Hematopoietic multipotent progenitor cell (in vitro differentiated cells): Measurements from ENCODE around the gene PCGF5. TPM values are rescaled to one million over a fixed set of nuclear protein-coding genes. Genes with fewer than 3 reads are reported as not detected.
"Not testable (repeated sequence)": the region's sequence is repeated elsewhere in the genome, so short reads cannot be mapped to it uniquely, and the experiment has no call there.

Source experiments
- DNase-seq, 3 donors: peaks; one replicate each; pipeline ENCODE4 v3.0.0-alpha.2; 2011 to 2015; ENCODE audit warnings: low read depth in 2 of 3, low spot score in 2 of 3
- total RNA-seq: library from RNA; depleted of rRNA; stranded (reverse); fragments of >200 nt; gene quantifications from one replicate; pipeline ENCODE4 v1.2.3, GENCODE V29; 2012

PCGF5 gene
- total RNA-seq, 1 donor: 22.6 TPM

DNA sequence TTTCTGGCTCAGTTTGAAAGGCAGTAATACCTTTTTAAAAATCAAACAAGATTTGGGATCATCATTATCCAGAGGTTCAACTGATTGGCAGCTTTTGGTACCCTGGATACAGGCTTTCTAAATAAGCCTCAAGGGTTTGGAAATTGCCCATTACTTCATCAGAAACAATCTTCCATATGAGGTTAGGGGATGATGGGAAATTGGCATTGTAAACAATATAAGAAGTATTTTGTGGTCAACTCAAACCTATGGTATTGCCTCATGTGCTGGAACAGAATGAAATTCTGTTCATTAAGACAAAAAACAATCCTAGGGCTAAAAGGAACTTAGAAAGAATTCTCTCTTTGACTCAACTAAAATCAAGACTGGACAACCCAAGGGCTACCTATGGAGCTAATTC lies 97.1 kb downstream of the PCGF5 start:
- no peak for DNase-seq

DNA sequence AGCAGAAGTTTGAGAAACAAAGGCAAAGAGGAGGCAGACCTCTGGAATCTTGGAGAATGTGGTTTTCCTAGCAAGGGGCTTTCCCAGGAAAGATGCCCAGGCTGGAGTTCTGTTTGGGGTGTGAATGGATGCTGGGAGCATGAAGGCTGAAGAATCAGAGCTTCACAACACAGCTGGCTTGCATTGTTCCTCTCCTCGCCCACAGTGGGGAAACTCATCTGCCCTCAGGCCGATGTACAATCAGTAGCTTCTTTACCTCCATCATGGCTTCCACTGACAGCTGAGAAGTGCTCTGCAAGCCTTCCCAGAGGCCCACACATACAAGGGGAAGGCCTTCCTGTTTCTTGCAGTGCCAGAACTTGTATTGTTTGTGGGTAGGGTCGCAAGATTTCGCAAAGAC lies 98.9 kb downstream of the PCGF5 start:
- DNase-seq: no peak

DNA sequence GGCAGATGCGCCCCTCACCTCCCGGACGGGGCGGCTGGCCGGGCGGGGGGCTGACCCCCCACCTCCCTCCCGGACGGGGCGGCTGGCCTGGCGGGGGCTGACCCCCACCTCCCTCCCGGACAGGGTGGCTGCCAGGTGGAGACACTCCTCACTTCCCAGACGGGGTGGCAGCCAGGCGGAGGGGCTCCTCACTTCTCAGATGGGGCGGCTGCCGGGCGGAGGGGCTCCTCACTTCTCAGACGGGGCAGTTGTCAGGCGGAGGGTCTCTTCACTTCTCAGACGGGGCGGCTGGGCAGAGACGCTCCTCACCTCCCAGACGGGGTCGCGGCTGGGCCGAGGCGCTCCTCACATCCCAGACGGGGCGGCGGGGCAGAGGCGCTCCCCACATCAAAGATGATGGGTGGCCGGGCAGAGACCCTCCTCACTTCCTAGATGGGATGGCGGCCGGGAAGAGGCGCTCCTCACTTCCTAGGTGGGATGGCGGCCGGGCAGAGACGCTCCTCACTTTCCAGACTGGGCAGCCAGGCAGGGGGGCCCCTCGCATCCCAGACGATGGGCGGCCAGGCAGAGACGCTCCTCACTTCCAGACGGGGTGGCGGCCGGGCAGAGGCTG lies 102.9 kb downstream of the PCGF5 start:
- DNase-seq: not testable (repeated sequence)

DNA sequence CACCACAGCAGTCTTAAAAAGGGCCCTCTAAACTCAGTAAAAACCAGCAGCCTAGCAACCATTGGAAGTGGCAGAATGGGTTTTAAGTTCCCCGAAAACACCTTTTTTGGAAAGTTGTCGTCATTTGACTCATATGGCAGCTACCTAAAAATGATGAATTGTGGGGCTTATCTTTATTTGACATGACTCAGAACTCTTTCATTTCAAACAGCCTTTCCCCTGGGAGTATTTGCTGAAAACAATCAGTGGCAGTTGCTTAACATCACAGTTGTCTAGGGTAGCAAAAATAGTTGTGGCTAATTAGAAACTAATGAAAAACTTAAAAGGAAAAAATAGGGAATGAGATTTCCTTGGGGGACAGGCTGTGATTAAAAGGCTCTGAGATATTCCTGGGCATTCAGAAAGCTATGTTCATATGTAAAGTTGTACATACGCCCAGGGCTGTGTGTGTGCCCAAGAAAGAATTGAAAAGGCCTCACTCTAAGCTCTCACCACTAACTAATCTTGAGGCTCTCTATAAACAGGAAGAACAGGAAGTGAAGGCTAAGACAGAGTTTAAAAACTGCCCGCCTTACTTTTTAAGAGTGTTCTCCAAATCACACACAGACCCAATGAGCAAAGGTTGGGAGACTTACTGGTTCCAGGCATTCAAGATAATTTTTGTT lies 108.0 kb downstream of the PCGF5 start:
- no peak for DNase-seq

Other genes starting within 250 kb of the PCGF5 start
- 1.1 TPM for gene HECTD2, start 189.7 kb downstream of the PCGF5 start, total RNA-seq